ENCODE measurements around the gene DPP3.

The DPP3 gene

GRCh38 chr11:66529069-66529468 lies 48.8 kb downstream of the DPP3 start:
- TF ChIP-seq EP300 (IDR thresholded peaks at IDR 0.05; ENCODE audit: borderline replicate concordance): no peak
- no peak for TF ChIP-seq EGR1 (IDR thresholded peaks at IDR 0.05)
- no peak for TF ChIP-seq YY1 (IDR thresholded peaks at IDR 0.05; ENCODE audit: low read depth)
- no peak for TF ChIP-seq REST (IDR thresholded peaks at IDR 0.05; ENCODE audit: low read depth)

- TF ChIP-seq EP300 (IDR thresholded peaks at IDR 0.05; ENCODE audit: borderline replicate concordance) (no peak), RAD21 (IDR thresholded peaks at IDR 0.05; ENCODE audit: low read depth) (no peak), USF1 (IDR thresholded peaks at IDR 0.05) (no peak), CREB1 (IDR thresholded peaks at IDR 0.05; ENCODE audit: low read depth) (no peak), YY1 (IDR thresholded peaks at IDR 0.05; ENCODE audit: low read depth) (no peak), NFIC (IDR thresholded peaks at IDR 0.05) (no peak), MAX (IDR thresholded peaks at IDR 0.05) (no peak)
Measured at GRCh38 chr11:66529655-66530054, 49.4 kb downstream of the DPP3 start.

GRCh38 chr11:66530927-66531709 lies 50.9 kb downstream of the DPP3 start:
- TF ChIP-seq ZBTB7A (IDR thresholded peaks at IDR 0.05; ENCODE audit: low read depth) (no peak), REST (IDR thresholded peaks at IDR 0.05; ENCODE audit: low read depth) (no peak), YY1 (IDR thresholded peaks at IDR 0.05; ENCODE audit: low read depth) (no peak), EP300 (IDR thresholded peaks at IDR 0.05; ENCODE audit: borderline replicate concordance) (no peak), TAF1 (IDR thresholded peaks at IDR 0.05; ENCODE audit: low read depth) (no peak), NFIC (IDR thresholded peaks at IDR 0.05) (no peak), CEBPB (IDR thresholded peaks at IDR 0.05) (no peak), CREB1 (IDR thresholded peaks at IDR 0.05; ENCODE audit: low read depth) (no peak)

GRCh38 chr11:66531841-66532240 lies 51.6 kb downstream of the DPP3 start:
- TF ChIP-seq REST (IDR thresholded peaks at IDR 0.05; ENCODE audit: low read depth) (no peak), MAX (IDR thresholded peaks at IDR 0.05) (no peak), NFIC (IDR thresholded peaks at IDR 0.05) (no peak), EGR1 (IDR thresholded peaks at IDR 0.05) (no peak), YY1 (IDR thresholded peaks at IDR 0.05; ENCODE audit: low read depth) (no peak), CEBPB (IDR thresholded peaks at IDR 0.05) (no peak), RAD21 (IDR thresholded peaks at IDR 0.05; ENCODE audit: low read depth) (no peak), TAF1 (IDR thresholded peaks at IDR 0.05; ENCODE audit: low read depth) (no peak), TCF12 (IDR thresholded peaks at IDR 0.05; ENCODE audit: low read depth) (no peak), USF1 (IDR thresholded peaks at IDR 0.05) (no peak), TEAD4 (IDR thresholded peaks at IDR 0.05) (no peak), EP300 (IDR thresholded peaks at IDR 0.05; ENCODE audit: borderline replicate concordance) (no peak), CREB1 (IDR thresholded peaks at IDR 0.05; ENCODE audit: low read depth) (no peak), FOXM1 (IDR thresholded peaks at IDR 0.05; ENCODE audit: borderline replicate concordance, low read depth) (no peak), ZBTB7A (IDR thresholded peaks at IDR 0.05; ENCODE audit: low read depth) (no peak)

- no peak for TF ChIP-seq TCF12 (IDR thresholded peaks at IDR 0.05; ENCODE audit: low read depth)
- TF ChIP-seq TEAD4 (IDR thresholded peaks at IDR 0.05): no peak
Measured at GRCh38 chr11:66532784-66533183, 52.5 kb downstream of the DPP3 start.
